Nephron (organoid): ENCODE measurements around the gene FAM151B.
"Not testable (repeated sequence)": the region's sequence is repeated elsewhere in the genome, so short reads cannot be mapped to it uniquely, and the experiment has no call there.

ENCODE experiments used
- H3K27ac Mint-ChIP-seq, 3 experiments: 2 replicates each; pipeline ENCODE4 v1.8.0; 2020; ENCODE audit warnings: mixed read lengths in 3 of 3, mild to moderate bottlenecking in 2 of 3, moderate library complexity in 1 of 3
- H3K27me3 Mint-ChIP-seq: 2 replicates; pipeline ENCODE4 v1.8.0; 2021; ENCODE audit warnings: low read depth, mild to moderate bottlenecking, moderate library complexity, mixed read lengths
- H3K36me3 Mint-ChIP-seq: 2 replicates; pipeline ENCODE4 v1.8.0; 2020; ENCODE audit warnings: low read depth, mixed read lengths
- H3K4me1 Mint-ChIP-seq: 2 replicates; pipeline ENCODE4 v1.8.0; 2020; ENCODE audit warnings: mixed read lengths
- H3K4me3 Mint-ChIP-seq, 3 experiments: 2 replicates each; pipeline ENCODE4 v1.8.0; 2020; ENCODE audit warnings: mild to moderate bottlenecking in 3 of 3, mixed read lengths in 3 of 3, moderate library complexity in 2 of 3
- H3K9me3 Mint-ChIP-seq: 2 replicates; pipeline ENCODE4 v1.8.0; 2020; ENCODE audit warnings: mixed read lengths
- CTCF ChIP-seq, 3 experiments: fragments of 200-600 bp; sonication (generic); IDR thresholded peaks; one replicate each; pipeline ENCODE4 v1.5.0; 2021; ENCODE audit warnings: antibody characterized with exemption in 3 of 3; ENCODE audit not compliant: unreplicated experiment in 3 of 3

FAM151B gene

DNA sequence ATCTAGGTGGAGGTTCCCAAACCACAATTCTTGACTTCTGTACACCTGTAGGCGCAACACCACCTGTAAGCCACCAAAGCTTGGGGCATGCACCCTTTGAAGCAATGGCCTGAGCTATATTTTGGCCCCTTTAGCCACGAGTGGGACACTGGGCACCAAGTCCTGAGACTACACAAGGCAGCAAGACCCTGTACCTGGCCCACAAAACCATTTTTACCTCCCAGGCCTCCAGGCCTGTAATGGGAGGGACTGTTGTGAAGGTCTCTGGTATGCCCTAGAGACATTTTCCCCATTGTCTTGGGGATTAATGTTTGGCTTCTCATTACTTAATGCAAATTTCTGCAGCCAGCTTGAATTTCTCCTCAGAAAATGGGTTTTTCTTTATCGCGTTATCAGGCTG lies 24.6 kb upstream of the FAM151B start:
- Mint-ChIP-seq H3K4me1 (no peaks in the 10 kb centered on the region), H3K4me3 (no peak overlapping the region), H3K36me3 (peaks cover 94% of the 10 kb centered on the region), H3K27me3 (no peaks in the 10 kb centered on the region), H3K27ac (no peak overlapping the region), H3K9me3 (peaks cover 35% of the 10 kb centered on the region)
- TF ChIP-seq CTCF (IDR thresholded peaks at IDR 0.05; ENCODE audit: unreplicated experiment in 3 of 3) = no peak

DNA sequence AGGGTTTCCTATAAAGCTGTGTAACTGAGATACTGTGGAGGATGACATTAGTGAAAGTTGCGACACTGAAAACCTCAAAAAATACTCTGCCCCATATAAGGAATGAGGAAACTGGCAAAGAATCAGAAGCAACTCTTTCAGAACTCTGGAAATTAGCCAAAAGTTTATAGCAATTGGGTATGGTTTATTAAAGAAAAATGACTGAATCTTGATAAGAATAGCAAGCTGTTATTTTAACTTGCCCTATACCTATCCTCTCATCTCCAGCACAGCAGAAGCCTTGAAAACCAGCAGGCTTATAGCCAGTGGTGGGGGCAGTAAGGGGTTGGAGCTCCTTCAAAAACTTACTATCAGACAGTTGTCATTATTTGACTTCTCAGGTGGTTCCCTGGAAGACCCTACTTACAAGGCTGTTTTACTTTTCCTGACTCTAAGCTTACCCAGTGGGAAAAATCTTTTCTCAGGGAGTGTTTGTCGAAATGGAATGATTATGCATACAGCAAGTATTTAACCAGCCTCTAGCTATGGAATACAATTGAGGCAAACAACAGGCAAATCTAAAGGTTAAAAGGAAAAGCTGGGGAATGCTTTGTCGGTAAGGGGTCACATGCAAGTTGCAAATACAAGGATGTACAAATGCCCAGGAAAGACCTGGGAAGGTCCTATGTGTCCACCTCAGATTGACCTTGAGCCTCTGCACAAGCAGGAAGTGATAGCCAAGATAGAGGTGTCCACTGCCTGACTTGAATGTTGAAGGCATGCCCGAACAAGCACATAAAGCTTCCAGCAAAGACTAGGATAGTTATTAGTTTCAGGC lies 21.0 kb upstream of the FAM151B start:
- no peak for TF ChIP-seq CTCF (IDR thresholded peaks at IDR 0.05; ENCODE audit: unreplicated experiment in 3 of 3)
- Mint-ChIP-seq H3K27me3 (no peaks in the 10 kb centered on the region), H3K27ac (no peak overlapping the region), H3K36me3 (peaks cover 99% of the 10 kb centered on the region), H3K4me3 (no peak overlapping the region), H3K9me3 (peaks cover 52% of the 10 kb centered on the region), H3K4me1 (no peaks in the 10 kb centered on the region)

DNA sequence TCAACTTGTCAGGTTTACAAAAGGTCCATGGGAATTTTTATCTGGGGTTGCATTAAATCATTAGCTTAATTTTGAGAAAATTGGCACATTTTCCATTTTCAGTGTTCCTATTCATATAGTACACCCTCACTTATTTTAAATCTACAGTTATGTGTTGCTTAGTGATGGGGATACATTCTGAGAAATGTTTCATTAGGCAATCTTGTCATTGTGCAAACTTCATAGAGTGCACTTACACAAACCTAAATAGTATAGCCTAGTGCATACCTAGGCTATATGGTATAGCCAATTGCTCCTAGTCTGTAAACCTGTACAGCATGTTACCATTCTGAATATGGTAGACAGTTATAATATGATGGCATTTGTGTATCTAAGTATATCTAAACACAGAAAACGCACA lies 19.8 kb upstream of the FAM151B start:
- H3K4me3 Mint-ChIP-seq = no peak overlapping the region
- H3K36me3 Mint-ChIP-seq = peaks cover 99% of the 10 kb centered on the region
- no peaks in the 10 kb centered on the region for H3K4me1 Mint-ChIP-seq
- no peaks in the 10 kb centered on the region for H3K27me3 Mint-ChIP-seq
- H3K27ac Mint-ChIP-seq = no peak overlapping the region
- no peak for TF ChIP-seq CTCF (IDR thresholded peaks at IDR 0.05; ENCODE audit: unreplicated experiment in 3 of 3)
- H3K9me3 Mint-ChIP-seq = peaks cover 43% of the 10 kb centered on the region

DNA sequence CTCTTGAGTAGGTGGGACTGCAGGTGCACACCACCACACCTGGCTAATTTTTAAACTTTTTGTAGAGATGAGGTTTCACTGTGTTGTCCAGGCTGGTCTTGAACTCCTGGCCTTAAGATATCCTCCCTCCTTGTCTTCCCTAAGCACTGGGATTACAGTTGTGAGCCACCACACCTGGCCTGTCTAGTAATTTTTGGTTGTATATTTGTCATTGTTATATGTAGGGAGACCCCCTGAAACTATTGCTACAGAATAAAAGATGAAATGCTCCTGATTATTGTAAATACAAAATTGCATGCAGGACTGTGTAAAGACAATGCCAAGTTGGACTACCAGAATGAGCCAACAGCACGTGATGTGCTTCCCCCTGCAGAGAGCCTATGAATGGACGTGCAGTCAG lies 17.3 kb upstream of the FAM151B start:
- H3K9me3 Mint-ChIP-seq = peaks cover 24% of the 10 kb centered on the region
- H3K36me3 Mint-ChIP-seq = peaks cover 99% of the 10 kb centered on the region
- not testable (repeated sequence) for H3K27me3 Mint-ChIP-seq, H3K4me3 Mint-ChIP-seq, H3K4me1 Mint-ChIP-seq, H3K27ac Mint-ChIP-seq

- no peak overlapping the region for H3K27ac Mint-ChIP-seq
- peaks cover 22% of the 10 kb centered on the region for H3K9me3 Mint-ChIP-seq
- H3K4me1 Mint-ChIP-seq = no peaks in the 10 kb centered on the region
- peaks cover 91% of the 10 kb centered on the region for H3K36me3 Mint-ChIP-seq
- H3K27me3 Mint-ChIP-seq = no peaks in the 10 kb centered on the region
- H3K4me3 Mint-ChIP-seq = no peak overlapping the region
- no peak for TF ChIP-seq CTCF (IDR thresholded peaks at IDR 0.05; ENCODE audit: unreplicated experiment in 3 of 3)
Observed at GRCh38 chr5:80474929-80475328, 13.0 kb upstream of the FAM151B start.

DNA sequence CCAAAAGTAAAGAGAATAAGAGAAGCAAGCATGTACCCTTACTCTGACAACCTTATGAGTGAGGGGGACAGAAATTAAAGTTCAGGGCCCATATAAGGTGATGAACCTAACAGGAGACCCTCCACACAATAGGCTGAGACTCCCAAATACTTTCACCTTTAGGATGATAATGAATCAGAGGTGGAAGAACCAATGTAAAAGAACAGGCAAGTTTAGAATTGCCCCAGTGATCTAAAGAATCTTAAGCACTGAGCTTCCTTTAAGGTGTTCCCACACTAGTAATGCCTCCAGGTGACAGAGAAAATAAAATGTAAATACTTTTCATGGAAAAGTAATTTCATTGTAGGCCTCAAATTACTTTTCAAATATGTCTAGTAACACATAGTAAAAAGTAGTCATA lies 8.2 kb upstream of the FAM151B start:
- Mint-ChIP-seq H3K4me1 (no peaks in the 10 kb centered on the region), H3K27ac (no peak overlapping the region), H3K4me3 (no peak overlapping the region), H3K36me3 (peaks cover 88% of the 10 kb centered on the region), H3K9me3 (peaks cover 46% of the 10 kb centered on the region), H3K27me3 (no peaks in the 10 kb centered on the region)
- TF ChIP-seq CTCF (IDR thresholded peaks at IDR 0.05; ENCODE audit: unreplicated experiment in 3 of 3) = no peak
